Osteoblast (primary cell): ENCODE data around the gene MYOZ3. TPM values are rescaled to one million over a fixed set of nuclear protein-coding genes. Genes with fewer than 3 reads are reported as not detected.

Experiments
- DNase-seq: peaks from one replicate; pipeline ENCODE4 v3.0.0; 2011; ENCODE audit warnings: low spot score, mixed read lengths; ENCODE audit not compliant: insufficient read length; ENCODE audit errors: missing footprints
- H2AFZ ChIP-seq: 2 replicates; pipeline ENCODE4 v1.6.0; 2011; ENCODE audit warnings: mild to moderate bottlenecking, low read length
- H3K27ac ChIP-seq: 2 replicates; pipeline ENCODE4 v1.5.1; 2011; ENCODE audit warnings: mild to moderate bottlenecking, low read depth, low read length, moderate library complexity
- H3K27me3 ChIP-seq: 2 replicates; pipeline ENCODE4 v1.6.0; 2012; ENCODE audit warnings: mild to moderate bottlenecking, control low read depth, inconsistent platforms, low read length, moderate library complexity; ENCODE audit not compliant: insufficient read depth
- H3K36me3 ChIP-seq: 2 replicates; pipeline ENCODE4 v1.5.1; 2011; ENCODE audit warnings: mild to moderate bottlenecking, low read length, control low read depth, moderate library complexity; ENCODE audit not compliant: insufficient read depth
- H3K4me1 ChIP-seq: 2 replicates; pipeline ENCODE4 v1.5.1; 2011; ENCODE audit warnings: mild to moderate bottlenecking, low read length, control low read depth, moderate library complexity; ENCODE audit not compliant: insufficient read depth
- H3K4me2 ChIP-seq: 2 replicates; pipeline ENCODE4 v1.6.0; 2011; ENCODE audit warnings: mild to moderate bottlenecking, low read length; ENCODE audit not compliant: insufficient read depth
- H3K4me3 ChIP-seq: fragments of 200-600 bp; sonication (generic); 3 replicates; pipeline ENCODE4 v1.5.1; 2012; ENCODE audit warnings: mild to moderate bottlenecking, low read length, inconsistent platforms; ENCODE audit not compliant: insufficient read depth
- H3K79me2 ChIP-seq: 2 replicates; pipeline ENCODE4 v1.6.0; 2012; ENCODE audit warnings: mild to moderate bottlenecking, low read length, control low read depth, inconsistent platforms; ENCODE audit not compliant: insufficient read depth
- H3K9me3 ChIP-seq: 2 replicates; pipeline ENCODE4 v1.5.1; 2011; ENCODE audit warnings: low read depth, low read length, control low read depth
- H4K20me1 ChIP-seq: 2 replicates; pipeline ENCODE4 v1.6.0; 2012; ENCODE audit warnings: mild to moderate bottlenecking, low read length, control low read depth; ENCODE audit not compliant: insufficient read depth
- total RNA-seq: library from RNA; depleted of rRNA; stranded (reverse); fragments of >200 nt; gene quantifications from 2 replicates; pipeline ENCODE4 v1.2.3, GENCODE V29; 2012
- TF ChIP-seq, protein P1 (sequence below): IDR thresholded peaks from 2 replicates; pipeline ENCODE4 v1.5.1; 2011; ENCODE audit warnings: mild to moderate bottlenecking, low read depth, low read length, moderate library complexity; ENCODE audit errors: extremely low read depth

MYOZ3 gene
- total RNA-seq, 1 donor = under 0.01 TPM

DNA sequence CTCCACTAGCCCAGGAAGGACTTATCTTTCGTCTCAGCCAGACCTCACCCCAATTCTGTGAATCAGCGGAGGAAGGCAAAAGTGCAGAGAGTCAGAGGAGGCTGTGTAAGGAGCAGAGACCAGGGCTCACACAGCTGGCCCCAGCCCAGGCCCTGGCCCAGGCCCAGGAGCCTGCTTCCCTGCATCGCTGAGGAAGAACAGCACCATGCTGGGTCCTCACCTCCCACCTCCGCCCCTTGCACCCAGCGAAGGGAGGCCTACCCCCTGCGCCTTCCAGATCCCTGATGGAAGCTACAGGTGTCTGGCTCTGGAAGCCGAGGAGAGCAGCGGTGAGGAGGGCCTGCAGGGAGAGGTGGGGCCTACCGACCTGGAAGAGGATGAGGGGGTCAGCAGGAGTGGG is 42.9 kb upstream of the MYOZ3 start:
- no peak overlapping the region for H2AFZ ChIP-seq
- peaks cover 42% of the 10 kb centered on the region for H3K4me1 ChIP-seq
- H3K9me3 ChIP-seq = no peaks in the 10 kb centered on the region
- DNase-seq = peak; percentile 47
- H3K36me3 ChIP-seq = no peaks in the 10 kb centered on the region
- no peak overlapping the region for H3K27ac ChIP-seq
- H3K4me2 ChIP-seq = no peak overlapping the region
- no peaks in the 10 kb centered on the region for H3K27me3 ChIP-seq
- TF ChIP-seq, protein P1, sequence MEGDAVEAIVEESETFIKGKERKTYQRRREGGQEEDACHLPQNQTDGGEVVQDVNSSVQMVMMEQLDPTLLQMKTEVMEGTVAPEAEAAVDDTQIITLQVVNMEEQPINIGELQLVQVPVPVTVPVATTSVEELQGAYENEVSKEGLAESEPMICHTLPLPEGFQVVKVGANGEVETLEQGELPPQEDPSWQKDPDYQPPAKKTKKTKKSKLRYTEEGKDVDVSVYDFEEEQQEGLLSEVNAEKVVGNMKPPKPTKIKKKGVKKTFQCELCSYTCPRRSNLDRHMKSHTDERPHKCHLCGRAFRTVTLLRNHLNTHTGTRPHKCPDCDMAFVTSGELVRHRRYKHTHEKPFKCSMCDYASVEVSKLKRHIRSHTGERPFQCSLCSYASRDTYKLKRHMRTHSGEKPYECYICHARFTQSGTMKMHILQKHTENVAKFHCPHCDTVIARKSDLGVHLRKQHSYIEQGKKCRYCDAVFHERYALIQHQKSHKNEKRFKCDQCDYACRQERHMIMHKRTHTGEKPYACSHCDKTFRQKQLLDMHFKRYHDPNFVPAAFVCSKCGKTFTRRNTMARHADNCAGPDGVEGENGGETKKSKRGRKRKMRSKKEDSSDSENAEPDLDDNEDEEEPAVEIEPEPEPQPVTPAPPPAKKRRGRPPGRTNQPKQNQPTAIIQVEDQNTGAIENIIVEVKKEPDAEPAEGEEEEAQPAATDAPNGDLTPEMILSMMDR = no peak
- H4K20me1 ChIP-seq = no peaks in the 10 kb centered on the region
- no peaks in the 10 kb centered on the region for H3K79me2 ChIP-seq
- no peak overlapping the region for H3K4me3 ChIP-seq

DNA sequence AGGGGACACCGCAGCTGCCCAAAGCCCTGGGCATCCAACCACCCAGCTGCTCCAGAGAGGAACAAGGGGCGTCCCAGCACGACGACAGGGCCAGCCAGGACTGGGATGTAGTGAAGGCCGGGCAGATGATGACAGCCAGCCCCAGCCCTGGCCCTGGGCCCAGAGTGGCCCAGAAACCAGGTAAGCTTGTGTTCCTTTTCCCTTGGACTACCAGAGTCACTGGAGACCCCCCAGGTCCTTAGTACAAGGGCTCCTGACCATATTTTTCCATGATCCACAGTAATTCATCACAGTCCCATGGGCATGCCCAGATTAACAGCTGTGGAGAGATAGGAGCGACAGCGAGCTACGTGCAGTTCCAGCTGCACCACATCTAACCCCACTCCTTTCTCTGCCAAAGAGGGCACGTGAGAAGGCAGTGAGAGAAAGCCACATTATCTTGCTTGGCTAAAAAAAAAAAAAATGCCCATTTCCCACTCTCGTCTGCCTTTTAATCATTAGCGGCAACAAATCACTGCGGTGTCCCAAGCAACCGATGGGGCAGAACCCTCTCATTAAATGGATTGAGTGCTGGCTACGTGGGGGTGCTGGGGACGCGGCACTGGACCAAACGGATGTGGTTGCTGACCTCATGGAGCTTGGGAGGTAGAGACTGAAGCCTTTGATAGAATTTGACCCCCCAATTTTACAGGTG is 42.3 kb upstream of the MYOZ3 start:
- H3K27ac ChIP-seq = no peak overlapping the region
- H3K4me2 ChIP-seq = no peak overlapping the region
- H3K4me3 ChIP-seq = no peak overlapping the region
- H3K27me3 ChIP-seq = no peaks in the 10 kb centered on the region
- H4K20me1 ChIP-seq = no peaks in the 10 kb centered on the region
- H3K9me3 ChIP-seq = no peaks in the 10 kb centered on the region
- H3K79me2 ChIP-seq = no peaks in the 10 kb centered on the region
- peak; percentile 62 for DNase-seq
- H2AFZ ChIP-seq = no peak overlapping the region
- no peaks in the 10 kb centered on the region for H3K36me3 ChIP-seq
- peaks cover 47% of the 10 kb centered on the region for H3K4me1 ChIP-seq
- TF ChIP-seq, protein P1 = no peak

- no peaks in the 10 kb centered on the region for H4K20me1 ChIP-seq
- DNase-seq = peak; percentile 76
- no peaks in the 10 kb centered on the region for H3K9me3 ChIP-seq
- H3K36me3 ChIP-seq = no peaks in the 10 kb centered on the region
- no peak overlapping the region for H2AFZ ChIP-seq
- H3K27ac ChIP-seq = no peak overlapping the region
- no peak overlapping the region for H3K4me3 ChIP-seq
- TF ChIP-seq, protein P1 = no peak
- no peaks in the 10 kb centered on the region for H3K79me2 ChIP-seq
- H3K27me3 ChIP-seq = no peaks in the 10 kb centered on the region
- peaks cover 54% of the 10 kb centered on the region for H3K4me1 ChIP-seq
- no peak overlapping the region for H3K4me2 ChIP-seq
These were observed 41.5 kb upstream of the MYOZ3 start for GRCh38 chr5:150619359-150620230.

DNA sequence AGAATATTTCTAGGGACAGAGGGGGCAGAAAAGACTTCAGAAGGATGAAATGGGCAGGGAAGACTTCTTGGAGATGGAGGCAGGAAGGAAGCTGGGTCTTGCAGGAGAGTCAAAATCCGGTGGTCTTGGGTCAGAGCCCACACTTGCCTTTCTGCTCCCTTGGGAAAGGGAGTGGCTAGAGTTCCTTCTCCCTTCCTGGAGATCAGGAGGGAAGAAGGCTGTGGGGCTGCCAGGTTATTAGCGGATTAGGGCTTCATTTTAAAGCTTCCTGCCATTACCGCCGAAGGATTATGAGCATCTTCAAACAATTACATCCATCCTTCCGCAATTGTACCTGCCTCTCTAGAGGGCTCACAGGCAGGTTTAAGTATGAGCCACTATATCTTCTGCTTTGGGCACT is 39.8 kb upstream of the MYOZ3 start:
- DNase-seq = peak; percentile 74
- Histone ChIP-seq H3K4me1 (peaks cover 52% of the 10 kb centered on the region), H3K36me3 (no peaks in the 10 kb centered on the region), H3K79me2 (no peaks in the 10 kb centered on the region), H3K27ac (no peak overlapping the region), H2AFZ (no peak overlapping the region), H3K9me3 (no peaks in the 10 kb centered on the region), H3K4me2 (no peak overlapping the region), H3K4me3 (no peak overlapping the region), H3K27me3 (no peaks in the 10 kb centered on the region), H4K20me1 (no peaks in the 10 kb centered on the region)
- TF ChIP-seq, protein P1 = no peak
